Measurements from ENCODE around the gene SORCS2.

- TF ChIP-seq CTCF (conservative IDR thresholded peaks at IDR 0.05; ENCODE audit: low read length): no peak
- no peak for TF ChIP-seq EZH2phosphoT487 (IDR thresholded peaks at IDR 0.05; ENCODE audit: borderline replicate concordance, low read depth, low read length)
These were observed 468.9 kb downstream of the SORCS2 start for GRCh38 chr4:7661066-7661748.

Data from OCI-LY7 (cell line).